Measurements from ENCODE around the gene DCAF11. TPM values are rescaled to one million over a fixed set of nuclear protein-coding genes. Genes with fewer than 3 reads are reported as not detected.

Gene DCAF11
- total RNA-seq, 2 experiments from 2014 or later: 74.8 to 75.3 TPM

DNA sequence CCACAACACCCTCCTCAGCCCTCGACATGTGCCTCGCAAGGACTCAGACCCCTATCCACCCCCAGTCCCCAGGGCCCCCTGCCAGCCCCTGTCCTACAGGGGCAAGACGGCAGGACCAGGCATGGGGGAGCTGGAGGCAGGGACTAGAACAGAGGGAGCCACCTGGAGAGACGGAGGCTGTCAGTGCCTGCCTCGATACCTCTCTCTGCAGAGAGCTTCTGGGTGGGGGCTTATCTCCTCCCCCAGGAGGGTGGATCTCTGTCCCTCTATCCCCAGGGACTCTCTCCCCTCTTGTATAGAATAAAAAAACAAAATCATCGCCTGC, 45.2 kb upstream of the DCAF11 start:
- no peaks in the 10 kb centered on the region for H3K36me3 ChIP-seq (ENCODE audit: insufficient read depth, low read length)
- no peaks in the 10 kb centered on the region for H3K9me3 ChIP-seq (ENCODE audit: control insufficient read depth in 1 of 2, insufficient read depth in 1 of 2, low read length in 2 of 2)
- no peak overlapping the region for H3K27ac ChIP-seq (ENCODE audit: low read depth in 1 of 2, low read length in 2 of 2)
- H3K4me1 ChIP-seq (ENCODE audit: insufficient read depth, low read length): no peaks in the 10 kb centered on the region
- no peak for DNase-seq
- POLR2A ChIA-PET: interaction anchor here (0.7 to 1.5 kb wide), 2 partner anchors 12 kb away, joined by 3 to 4 read pairs; no protein-coding TSS in a partner anchor
- intact Hi-C loops (cut with DNase I, micrococcal nuclease): no loop called here
- Mint-ChIP-seq H3K27ac (no peak overlapping the region), H3K4me1 (ENCODE audit: low read depth) (no peaks in the 10 kb centered on the region), H3K9me3 (no peaks in the 10 kb centered on the region), H3K27me3 (peaks cover 16% of the 10 kb centered on the region), H3K4me3 (no peak overlapping the region), H3K36me3 (ENCODE audit: low read depth) (no peaks in the 10 kb centered on the region)
- CTCF ChIA-PET: no interaction called here
- no peaks in the 10 kb centered on the region for H3K27me3 ChIP-seq (ENCODE audit: control insufficient read depth in 1 of 2, insufficient read depth in 2 of 2, low read length in 2 of 2)
- TF ChIP-seq, protein P1, sequence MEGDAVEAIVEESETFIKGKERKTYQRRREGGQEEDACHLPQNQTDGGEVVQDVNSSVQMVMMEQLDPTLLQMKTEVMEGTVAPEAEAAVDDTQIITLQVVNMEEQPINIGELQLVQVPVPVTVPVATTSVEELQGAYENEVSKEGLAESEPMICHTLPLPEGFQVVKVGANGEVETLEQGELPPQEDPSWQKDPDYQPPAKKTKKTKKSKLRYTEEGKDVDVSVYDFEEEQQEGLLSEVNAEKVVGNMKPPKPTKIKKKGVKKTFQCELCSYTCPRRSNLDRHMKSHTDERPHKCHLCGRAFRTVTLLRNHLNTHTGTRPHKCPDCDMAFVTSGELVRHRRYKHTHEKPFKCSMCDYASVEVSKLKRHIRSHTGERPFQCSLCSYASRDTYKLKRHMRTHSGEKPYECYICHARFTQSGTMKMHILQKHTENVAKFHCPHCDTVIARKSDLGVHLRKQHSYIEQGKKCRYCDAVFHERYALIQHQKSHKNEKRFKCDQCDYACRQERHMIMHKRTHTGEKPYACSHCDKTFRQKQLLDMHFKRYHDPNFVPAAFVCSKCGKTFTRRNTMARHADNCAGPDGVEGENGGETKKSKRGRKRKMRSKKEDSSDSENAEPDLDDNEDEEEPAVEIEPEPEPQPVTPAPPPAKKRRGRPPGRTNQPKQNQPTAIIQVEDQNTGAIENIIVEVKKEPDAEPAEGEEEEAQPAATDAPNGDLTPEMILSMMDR (IDR thresholded peaks at IDR 0.05): no peak
- H3K4me3 ChIP-seq (ENCODE audit: low read length): no peak overlapping the region
- ATAC-seq (ENCODE audit: poor library complexity): no peak

DNA sequence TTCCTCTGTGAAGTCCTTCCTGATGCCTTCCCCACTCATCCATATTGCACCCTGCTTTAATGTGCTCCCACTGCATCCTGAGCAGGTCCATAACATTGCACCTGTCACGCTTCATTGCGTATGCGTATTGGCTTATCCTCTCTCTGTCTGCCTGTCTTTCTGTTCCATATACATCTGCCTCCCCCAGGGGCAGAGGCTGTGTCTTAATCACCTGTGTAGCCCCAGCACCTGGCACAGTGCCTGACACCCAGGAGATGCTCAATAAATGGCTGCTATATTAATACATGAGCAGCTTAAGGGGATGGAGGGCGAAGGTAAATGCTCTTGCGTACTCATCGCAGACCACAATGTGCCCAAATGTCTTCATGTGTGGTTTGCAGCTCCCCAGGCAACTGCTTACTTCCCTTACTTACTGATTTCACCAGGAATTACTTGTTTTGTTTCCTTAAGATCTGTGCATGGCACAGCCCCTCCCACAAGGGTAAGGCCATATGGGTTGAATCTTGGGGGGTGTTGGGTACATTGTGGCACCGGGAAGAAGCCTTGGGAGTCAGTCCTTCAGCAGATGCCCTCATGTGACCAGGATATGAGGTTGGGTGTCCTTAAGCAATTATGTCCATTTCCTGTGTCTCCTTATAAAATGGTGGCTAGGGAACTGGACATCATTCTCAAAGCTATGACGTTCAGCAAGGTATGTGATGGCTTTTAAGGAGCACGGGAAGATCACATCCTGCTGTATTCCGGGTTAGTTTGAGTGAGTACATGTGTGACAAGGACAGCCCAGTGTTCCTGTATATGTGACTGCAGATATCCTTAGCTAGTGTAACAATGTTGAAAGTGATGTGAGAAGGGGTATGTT, 44.1 kb upstream of the DCAF11 start:
- H3K4me3 Mint-ChIP-seq: no peak overlapping the region
- ChIA-PET POLR2A (interaction anchor here (1.5 kb wide), 1 partner anchor 10 kb away, joined by 4 read pairs; no protein-coding TSS in a partner anchor), CTCF (no interaction called here)
- H3K27ac Mint-ChIP-seq: no peak overlapping the region
- no peaks in the 10 kb centered on the region for H3K4me1 ChIP-seq (ENCODE audit: insufficient read depth, low read length)
- H3K9me3 Mint-ChIP-seq: no peaks in the 10 kb centered on the region
- no peaks in the 10 kb centered on the region for H3K27me3 ChIP-seq (ENCODE audit: control insufficient read depth in 1 of 2, insufficient read depth in 2 of 2, low read length in 2 of 2)
- H3K4me1 Mint-ChIP-seq (ENCODE audit: low read depth): no peaks in the 10 kb centered on the region
- TF ChIP-seq, protein P1 (IDR thresholded peaks at IDR 0.05): no peak
- no peaks in the 10 kb centered on the region for H3K36me3 ChIP-seq (ENCODE audit: insufficient read depth, low read length)
- DNase-seq: no peak
- H3K27ac ChIP-seq (ENCODE audit: low read depth in 1 of 2, low read length in 2 of 2): no peak overlapping the region
- no peak for ATAC-seq (ENCODE audit: poor library complexity)
- no peaks in the 10 kb centered on the region for H3K9me3 ChIP-seq (ENCODE audit: control insufficient read depth in 1 of 2, insufficient read depth in 1 of 2, low read length in 2 of 2)
- no peak overlapping the region for H3K4me3 ChIP-seq (ENCODE audit: low read length)
- intact Hi-C loops (cut with DNase I, micrococcal nuclease): no loop called here
- H3K27me3 Mint-ChIP-seq: peaks cover 16% of the 10 kb centered on the region
- no peaks in the 10 kb centered on the region for H3K36me3 Mint-ChIP-seq (ENCODE audit: low read depth)

- Mint-ChIP-seq H3K27ac (no peak within 1 kb of the TSS), H3K4me3 (no peak within 1 kb of the TSS), H3K4me1 (ENCODE audit: low read depth) (no peaks in the 10 kb centered on the region), H3K27me3 (peaks cover 16% of the 10 kb centered on the region), H3K9me3 (no peaks in the 10 kb centered on the region), H3K36me3 (ENCODE audit: low read depth) (no peaks in the 10 kb centered on the region)
- Histone ChIP-seq H3K27me3 (ENCODE audit: control insufficient read depth in 1 of 2, insufficient read depth in 2 of 2, low read length in 2 of 2) (no peaks in the 10 kb centered on the region), H3K4me1 (ENCODE audit: insufficient read depth, low read length) (no peaks in the 10 kb centered on the region), H3K27ac (ENCODE audit: low read depth in 1 of 2, low read length in 2 of 2) (no peak within 1 kb of the TSS), H3K36me3 (ENCODE audit: insufficient read depth, low read length) (no peaks in the 10 kb centered on the region), H3K9me3 (ENCODE audit: control insufficient read depth in 1 of 2, insufficient read depth in 1 of 2, low read length in 2 of 2) (no peaks in the 10 kb centered on the region), H3K4me3 (ENCODE audit: low read length) (no peak within 1 kb of the TSS)
- TF ChIP-seq, protein P1 (IDR thresholded peaks at IDR 0.05): no peak
- ChIA-PET POLR2A (no interaction called here), CTCF (no interaction called here)
- no peak for DNase-seq
- no peak for ATAC-seq (ENCODE audit: poor library complexity)
- intact Hi-C loops (cut with DNase I, micrococcal nuclease): no loop called here
Observed at GRCh38 chr14:24071144-24071697, 43.4 kb upstream of the DCAF11 start, which contains the start of gene CPNE6. CPNE6 (plus strand) TSS chr14:24071562; CDS start chr14:24072937, 1,375 bp downstream.
